WERI-Rb-1 (cell line): ENCODE data around the gene APLNR.

Experiments used
- DNase-seq: peaks from one replicate; pipeline ENCODE4 v3.0.0-alpha.2; 2020
- H3K27ac ChIP-seq: fragments of 250-450 bp; sonication (Bioruptor Pico); 2 replicates; pipeline ENCODE4 v1.5.1; 2020; ENCODE audit warnings: mild to moderate bottlenecking, moderate library complexity
- H3K27me3 ChIP-seq: fragments of 250-450 bp; sonication (Bioruptor Pico); 2 replicates; pipeline ENCODE4 v1.5.1; 2021; ENCODE audit warnings: mild to moderate bottlenecking, low read depth, moderate library complexity; ENCODE audit not compliant: insufficient read depth, severe bottlenecking
- H3K36me3 ChIP-seq: fragments of 250-450 bp; sonication (Bioruptor Pico); 2 replicates; pipeline ENCODE4 v1.5.1; 2020; ENCODE audit warnings: mild to moderate bottlenecking, moderate library complexity
- H3K4me3 ChIP-seq: 2 replicates; pipeline ENCODE4 v1.5.1; 2011; ENCODE audit warnings: low read depth, mild to moderate bottlenecking, control low read depth, low read length
- H3K9me3 ChIP-seq: fragments of 250-450 bp; sonication (Bioruptor Pico); 2 replicates; pipeline ENCODE4 v1.5.1; 2021; ENCODE audit warnings: mild to moderate bottlenecking, moderate library complexity; ENCODE audit not compliant: severe bottlenecking
- CTCF ChIP-seq: IDR thresholded peaks from 2 replicates; pipeline ENCODE4 v1.5.1; 2011; ENCODE audit warnings: low read depth, mild to moderate bottlenecking, control low read depth, inconsistent platforms, low read length

APLNR gene

GRCh38 chr11:57199330-57199729, 37.7 kb downstream of the APLNR start:
- no peak overlapping the region for H3K27ac ChIP-seq
- no peaks in the 10 kb centered on the region for H3K27me3 ChIP-seq

GRCh38 chr11:57197762-57198161, 39.3 kb downstream of the APLNR start:
- H3K4me3 ChIP-seq = no peak overlapping the region
- no peaks in the 10 kb centered on the region for H3K27me3 ChIP-seq
- H3K36me3 ChIP-seq = no peaks in the 10 kb centered on the region
- peak overlapping the region; percentile 82 for H3K27ac ChIP-seq
- TF ChIP-seq CTCF = no peak
- H3K9me3 ChIP-seq = no peaks in the 10 kb centered on the region
- DNase-seq = peak; percentile 70

More at GRCh38 chr11:57199330-57199729, 37.7 kb downstream of the APLNR start:
- H3K36me3 ChIP-seq = no peaks in the 10 kb centered on the region
- no peak overlapping the region for H3K4me3 ChIP-seq
- no peak for TF ChIP-seq CTCF
- no peak for DNase-seq
- H3K9me3 ChIP-seq = no peaks in the 10 kb centered on the region

GRCh38 chr11:57196596-57196995, 40.5 kb downstream of the APLNR start:
- no peak for DNase-seq
- Histone ChIP-seq H3K36me3 (no peaks in the 10 kb centered on the region), H3K4me3 (no peak overlapping the region), H3K9me3 (no peaks in the 10 kb centered on the region), H3K27me3 (no peaks in the 10 kb centered on the region), H3K27ac (peak overlapping the region; percentile 82)
- no peak for TF ChIP-seq CTCF

- no peaks in the 10 kb centered on the region for H3K27me3 ChIP-seq
- H3K27ac ChIP-seq = no peak overlapping the region
- H3K9me3 ChIP-seq = no peaks in the 10 kb centered on the region
- no peak overlapping the region for H3K4me3 ChIP-seq
- no peak for TF ChIP-seq CTCF
- no peaks in the 10 kb centered on the region for H3K36me3 ChIP-seq
- no peak for DNase-seq
Observed at GRCh38 chr11:57192316-57192715, 44.7 kb downstream of the APLNR start.

GRCh38 chr11:57191311-57192219, 45.5 kb downstream of the APLNR start:
- DNase-seq = no peak
- Histone ChIP-seq H3K4me3 (no peak overlapping the region), H3K27me3 (no peaks in the 10 kb centered on the region), H3K9me3 (no peaks in the 10 kb centered on the region), H3K36me3 (no peaks in the 10 kb centered on the region), H3K27ac (no peak overlapping the region)
- TF ChIP-seq CTCF = no peak
